Testis (tissue), 2 donors: ENCODE results near the gene PRKACA.

Experiments used
- CTCF ChIP-seq, 3 experiments: fragments of 450-650 bp in 2 of 3; fragments of 200-600 bp in 1 of 3; sonication (generic) in 1 of 3; IDR thresholded peaks; one replicate each; pipeline ENCODE4 v1.5.1; 2016 to 2019; ENCODE audit warnings: antibody characterized with exemption in 3 of 3, mild to moderate bottlenecking in 2 of 3, moderate library complexity in 1 of 3
- POLR2A ChIP-seq: fragments of 450-650 bp; IDR thresholded peaks from one replicate; pipeline ENCODE4 v1.6.1; 2017; ENCODE audit warnings: antibody characterized with exemption, mild to moderate bottlenecking, moderate library complexity

- TF ChIP-seq CTCF (IDR thresholded peaks at IDR 0.05) (no peak), POLR2A (no peak)
Observed at GRCh38 chr19:14135355-14135754, 17.8 kb upstream of the PRKACA start.
